Measurements from ENCODE around the gene VPS13C. TPM values are rescaled to one million over a fixed set of nuclear protein-coding genes. Genes with fewer than 3 reads are reported as not detected.

The VPS13C gene
- total RNA-seq, 2 experiments from 2014 or later: 69.7 to 73.2 TPM

- POLR2A ChIA-PET: no interaction called here
- TF ChIP-seq, protein P1, sequence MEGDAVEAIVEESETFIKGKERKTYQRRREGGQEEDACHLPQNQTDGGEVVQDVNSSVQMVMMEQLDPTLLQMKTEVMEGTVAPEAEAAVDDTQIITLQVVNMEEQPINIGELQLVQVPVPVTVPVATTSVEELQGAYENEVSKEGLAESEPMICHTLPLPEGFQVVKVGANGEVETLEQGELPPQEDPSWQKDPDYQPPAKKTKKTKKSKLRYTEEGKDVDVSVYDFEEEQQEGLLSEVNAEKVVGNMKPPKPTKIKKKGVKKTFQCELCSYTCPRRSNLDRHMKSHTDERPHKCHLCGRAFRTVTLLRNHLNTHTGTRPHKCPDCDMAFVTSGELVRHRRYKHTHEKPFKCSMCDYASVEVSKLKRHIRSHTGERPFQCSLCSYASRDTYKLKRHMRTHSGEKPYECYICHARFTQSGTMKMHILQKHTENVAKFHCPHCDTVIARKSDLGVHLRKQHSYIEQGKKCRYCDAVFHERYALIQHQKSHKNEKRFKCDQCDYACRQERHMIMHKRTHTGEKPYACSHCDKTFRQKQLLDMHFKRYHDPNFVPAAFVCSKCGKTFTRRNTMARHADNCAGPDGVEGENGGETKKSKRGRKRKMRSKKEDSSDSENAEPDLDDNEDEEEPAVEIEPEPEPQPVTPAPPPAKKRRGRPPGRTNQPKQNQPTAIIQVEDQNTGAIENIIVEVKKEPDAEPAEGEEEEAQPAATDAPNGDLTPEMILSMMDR (IDR thresholded peaks at IDR 0.05): no peak
- Histone ChIP-seq H3K4me1 (ENCODE audit: insufficient read depth, low read length) (no peaks in the 10 kb centered on the region), H3K9me3 (ENCODE audit: control insufficient read depth in 1 of 2, insufficient read depth in 1 of 2, low read length in 2 of 2) (no peaks in the 10 kb centered on the region), H3K27me3 (ENCODE audit: control insufficient read depth in 1 of 2, insufficient read depth in 2 of 2, low read length in 2 of 2) (peaks cover 0 to 4% of the 10 kb centered on the region in 2 experiments), H3K4me3 (ENCODE audit: low read length) (no peak overlapping the region), H3K36me3 (ENCODE audit: insufficient read depth, low read length) (no peaks in the 10 kb centered on the region), H3K27ac (ENCODE audit: low read depth in 1 of 2, low read length in 2 of 2) (no peak overlapping the region)
- no peaks in the 10 kb centered on the region for H3K4me1 Mint-ChIP-seq (ENCODE audit: low read depth)
- no peaks in the 10 kb centered on the region for H3K36me3 Mint-ChIP-seq (ENCODE audit: low read depth)
- no peak overlapping the region for H3K4me3 Mint-ChIP-seq
- DNase-seq: no peak
- H3K27me3 Mint-ChIP-seq: peaks cover 33% of the 10 kb centered on the region
- no peaks in the 10 kb centered on the region for H3K9me3 Mint-ChIP-seq
- intact Hi-C loops (cut with DNase I, micrococcal nuclease): no loop called here
- no peak overlapping the region for H3K27ac Mint-ChIP-seq
- ATAC-seq (ENCODE audit: poor library complexity): no peak
- CTCF ChIA-PET: no interaction called here
These were observed 236.0 kb downstream of the VPS13C start for GRCh38 chr15:61824291-61824690.

DNA sequence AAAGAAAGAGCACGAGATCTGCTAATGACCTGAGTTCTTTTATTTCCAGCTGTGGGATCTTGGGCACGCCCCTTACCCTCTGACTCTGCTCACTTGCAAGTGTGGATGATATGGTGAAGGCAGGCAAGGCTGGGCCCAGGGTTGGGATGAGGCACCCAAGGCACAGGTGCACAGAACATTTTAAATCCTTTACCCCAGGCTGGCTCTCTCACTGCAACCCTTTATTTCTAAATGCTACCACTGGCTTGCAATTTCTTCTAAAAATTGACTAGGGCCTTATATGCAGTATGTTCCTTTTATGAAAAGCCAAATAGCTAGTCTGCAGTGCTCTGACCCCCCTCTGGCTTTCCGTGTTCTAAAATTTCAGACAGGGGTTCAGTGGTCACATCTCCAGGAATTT, 237.7 kb downstream of the VPS13C start:
- H3K4me3 ChIP-seq (ENCODE audit: low read length): no peak overlapping the region
- peaks cover 33% of the 10 kb centered on the region for H3K27me3 Mint-ChIP-seq
- peaks cover 0 to 4% of the 10 kb centered on the region in 2 experiments for H3K27me3 ChIP-seq (ENCODE audit: control insufficient read depth in 1 of 2, insufficient read depth in 2 of 2, low read length in 2 of 2)
- no peaks in the 10 kb centered on the region for H3K36me3 ChIP-seq (ENCODE audit: insufficient read depth, low read length)
- ChIA-PET POLR2A (no interaction called here), CTCF (no interaction called here)
- H3K4me1 Mint-ChIP-seq (ENCODE audit: low read depth): no peaks in the 10 kb centered on the region
- no peak for ATAC-seq (ENCODE audit: poor library complexity)
- H3K9me3 Mint-ChIP-seq: no peaks in the 10 kb centered on the region
- DNase-seq: no peak
- intact Hi-C loops (cut with DNase I, micrococcal nuclease): no loop called here
- H3K4me3 Mint-ChIP-seq: no peak overlapping the region
- H3K36me3 Mint-ChIP-seq (ENCODE audit: low read depth): no peaks in the 10 kb centered on the region
- no peak overlapping the region for H3K27ac Mint-ChIP-seq
- no peak overlapping the region for H3K27ac ChIP-seq (ENCODE audit: low read depth in 1 of 2, low read length in 2 of 2)
- TF ChIP-seq, protein P1 (IDR thresholded peaks at IDR 0.05): no peak
- H3K9me3 ChIP-seq (ENCODE audit: control insufficient read depth in 1 of 2, insufficient read depth in 1 of 2, low read length in 2 of 2): no peaks in the 10 kb centered on the region
- no peaks in the 10 kb centered on the region for H3K4me1 ChIP-seq (ENCODE audit: insufficient read depth, low read length)

GRCh38 chr15:61820951-61821350, 239.3 kb downstream of the VPS13C start:
- CTCF ChIA-PET: no interaction called here
- no peak overlapping the region for H3K27ac Mint-ChIP-seq
- H3K27ac ChIP-seq (ENCODE audit: low read depth in 1 of 2, low read length in 2 of 2): no peak overlapping the region

More at GRCh38 chr15:61820951-61821350, 239.3 kb downstream of the VPS13C start:
- H3K9me3 ChIP-seq (ENCODE audit: control insufficient read depth in 1 of 2, insufficient read depth in 1 of 2, low read length in 2 of 2): no peaks in the 10 kb centered on the region
- intact Hi-C loops (cut with DNase I, micrococcal nuclease): no loop called here
- no peak overlapping the region for H3K4me3 Mint-ChIP-seq
- no peaks in the 10 kb centered on the region for H3K4me1 ChIP-seq (ENCODE audit: insufficient read depth, low read length)
- peaks cover 33% of the 10 kb centered on the region for H3K27me3 Mint-ChIP-seq
- no peaks in the 10 kb centered on the region for H3K36me3 Mint-ChIP-seq (ENCODE audit: low read depth)
- no peak for DNase-seq
- H3K9me3 Mint-ChIP-seq: no peaks in the 10 kb centered on the region
- H3K4me1 Mint-ChIP-seq (ENCODE audit: low read depth): no peaks in the 10 kb centered on the region
- no peak for ATAC-seq (ENCODE audit: poor library complexity)
- POLR2A ChIA-PET: no interaction called here
- TF ChIP-seq, protein P1 (IDR thresholded peaks at IDR 0.05): no peak
- no peaks in the 10 kb centered on the region for H3K36me3 ChIP-seq (ENCODE audit: insufficient read depth, low read length)
- H3K27me3 ChIP-seq (ENCODE audit: control insufficient read depth in 1 of 2, insufficient read depth in 2 of 2, low read length in 2 of 2): no peaks in the 10 kb centered on the region
- H3K4me3 ChIP-seq (ENCODE audit: low read length): no peak overlapping the region

All from CD4-positive, alpha-beta T cell (primary cell).